Adipocyte (in vitro differentiated cells): Measurements from ENCODE around the gene SRCIN1.
A peak's percentile ranks its signal among the peaks of the same experiment; 100 is the strongest.

Experiments used
- DNase-seq: peaks from one replicate; pipeline ENCODE4 v3.0.0-alpha.2; 2015; ENCODE audit warnings: low read depth
- H3K27me3 ChIP-seq: replicated peaks from 2 replicates; pipeline ENCODE4 v1.7.0; 2013; ENCODE audit warnings: mild to moderate bottlenecking, low read length, moderate library complexity; ENCODE audit not compliant: control insufficient read depth, insufficient read depth
- H3K36me3 ChIP-seq: 2 replicates; pipeline ENCODE4 v1.7.0; 2013; ENCODE audit warnings: low read length, mild to moderate bottlenecking, moderate library complexity; ENCODE audit not compliant: control insufficient read depth, insufficient read depth, severe bottlenecking
- H3K4me1 ChIP-seq: 2 replicates; pipeline ENCODE4 v1.7.0; 2013; ENCODE audit warnings: mild to moderate bottlenecking, low read length, moderate library complexity; ENCODE audit not compliant: control insufficient read depth, insufficient read depth
- H3K4me3 ChIP-seq: 2 replicates; pipeline ENCODE4 v1.7.0; 2013; ENCODE audit warnings: mild to moderate bottlenecking, low read length, moderate library complexity
- H3K9ac ChIP-seq: 2 replicates; pipeline ENCODE4 v1.7.0; 2013; ENCODE audit warnings: mild to moderate bottlenecking, low read length, moderate library complexity
- H3K9me3 ChIP-seq: 2 replicates; pipeline ENCODE4 v1.7.0; 2013; ENCODE audit warnings: mild to moderate bottlenecking, low read length, moderate library complexity; ENCODE audit not compliant: control insufficient read depth

The SRCIN1 gene

GRCh38 chr17:38557836-38558727, 47.7 kb downstream of the SRCIN1 start:
- Histone ChIP-seq H3K9me3 (no peaks in the 10 kb centered on the region), H3K4me1 (peaks cover 32% of the 10 kb centered on the region), H3K36me3 (no peaks in the 10 kb centered on the region), H3K27me3 (peaks cover 26% of the 10 kb centered on the region), H3K9ac (peak overlapping the region; percentile 33), H3K4me3 (peak overlapping the region; percentile 54)
- DNase-seq = peak; percentile 98

DNA sequence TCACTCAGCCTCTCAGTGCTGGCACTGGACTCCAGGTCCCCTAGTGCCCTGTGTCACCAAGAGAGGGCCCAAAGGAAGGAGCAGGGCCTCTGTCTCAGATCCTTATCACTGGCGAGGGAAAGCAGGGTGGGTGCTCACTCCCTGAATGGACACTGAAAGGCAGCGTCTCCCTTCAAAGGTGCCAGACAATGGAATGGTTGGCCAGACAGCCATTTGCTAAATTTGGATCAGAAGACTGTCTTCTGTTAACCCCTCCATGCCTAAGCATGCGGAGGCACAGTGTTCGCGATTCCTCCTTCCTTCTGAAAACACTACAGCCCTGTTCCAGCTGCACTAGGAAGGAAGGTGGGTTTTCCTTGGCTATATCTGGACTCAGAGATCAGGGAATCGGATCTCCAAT, 48.4 kb downstream of the SRCIN1 start:
- Histone ChIP-seq H3K27me3 (peaks cover 21% of the 10 kb centered on the region), H3K9me3 (no peaks in the 10 kb centered on the region), H3K4me3 (peak overlapping the region; percentile 54), H3K9ac (peak overlapping the region; percentile 25), H3K36me3 (no peaks in the 10 kb centered on the region), H3K4me1 (peaks cover 32% of the 10 kb centered on the region)
- DNase-seq = no peak

DNA sequence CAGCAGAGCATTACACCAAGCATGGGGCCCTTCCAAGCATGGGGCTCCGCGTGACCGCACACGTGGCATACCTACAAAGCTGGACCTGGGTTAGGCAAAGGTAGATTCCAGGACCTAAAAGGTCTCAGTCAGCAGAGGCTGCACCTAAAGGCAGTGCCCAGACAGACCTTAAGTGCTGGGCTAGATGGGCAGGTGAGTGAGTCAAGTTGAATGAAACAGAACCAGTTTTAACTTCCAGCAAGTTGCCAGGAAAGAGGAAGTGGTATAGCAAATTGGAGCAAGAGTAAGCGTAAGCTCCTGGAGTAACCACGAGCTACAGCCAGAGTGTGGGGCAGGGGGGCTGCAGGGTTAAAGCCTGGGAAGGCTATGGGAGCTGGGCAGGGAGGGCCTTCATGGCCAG, 49.5 kb downstream of the SRCIN1 start:
- no peak overlapping the region for H3K4me3 ChIP-seq
- peaks cover 32% of the 10 kb centered on the region for H3K4me1 ChIP-seq
- H3K9me3 ChIP-seq = no peaks in the 10 kb centered on the region
- H3K9ac ChIP-seq = no peak overlapping the region
- peaks cover 14% of the 10 kb centered on the region for H3K27me3 ChIP-seq
- DNase-seq = no peak
- H3K36me3 ChIP-seq = no peaks in the 10 kb centered on the region

- no peak for DNase-seq
These were observed 51.1 kb downstream of the SRCIN1 start for GRCh38 chr17:38554430-38555350.

DNA sequence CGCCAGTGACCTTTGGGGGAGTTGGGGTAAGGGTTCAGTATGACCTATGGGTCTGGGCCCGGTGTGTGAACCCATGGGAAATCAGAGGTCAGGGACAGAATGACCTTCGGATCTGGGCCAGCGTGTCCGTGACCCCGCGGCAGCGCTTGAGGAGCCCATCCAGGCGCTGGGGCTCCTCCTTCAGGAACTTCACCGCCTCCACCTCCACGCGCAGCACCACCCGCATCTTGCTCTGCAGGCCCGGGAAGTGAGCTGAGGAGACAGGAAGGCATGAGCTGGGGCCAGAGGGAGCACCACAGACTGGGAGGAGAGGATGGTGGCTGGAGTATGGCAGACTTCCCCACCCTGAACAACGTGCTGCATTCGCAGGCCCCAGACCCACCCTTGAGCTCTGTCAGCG, 53.4 kb downstream of the SRCIN1 start:
- H3K36me3 ChIP-seq = no peaks in the 10 kb centered on the region
- no peaks in the 10 kb centered on the region for H3K27me3 ChIP-seq
- no peak for DNase-seq
- no peak overlapping the region for H3K4me3 ChIP-seq
- no peak overlapping the region for H3K9ac ChIP-seq
- H3K4me1 ChIP-seq = peaks cover 25% of the 10 kb centered on the region
- H3K9me3 ChIP-seq = no peaks in the 10 kb centered on the region

More at GRCh38 chr17:38554430-38555350, 51.1 kb downstream of the SRCIN1 start:
- peaks cover 41% of the 10 kb centered on the region for H3K4me1 ChIP-seq
- H3K4me3 ChIP-seq = no peak overlapping the region
- no peak overlapping the region for H3K9ac ChIP-seq
- no peaks in the 10 kb centered on the region for H3K9me3 ChIP-seq
- no peaks in the 10 kb centered on the region for H3K36me3 ChIP-seq
- H3K27me3 ChIP-seq = no peaks in the 10 kb centered on the region

DNA sequence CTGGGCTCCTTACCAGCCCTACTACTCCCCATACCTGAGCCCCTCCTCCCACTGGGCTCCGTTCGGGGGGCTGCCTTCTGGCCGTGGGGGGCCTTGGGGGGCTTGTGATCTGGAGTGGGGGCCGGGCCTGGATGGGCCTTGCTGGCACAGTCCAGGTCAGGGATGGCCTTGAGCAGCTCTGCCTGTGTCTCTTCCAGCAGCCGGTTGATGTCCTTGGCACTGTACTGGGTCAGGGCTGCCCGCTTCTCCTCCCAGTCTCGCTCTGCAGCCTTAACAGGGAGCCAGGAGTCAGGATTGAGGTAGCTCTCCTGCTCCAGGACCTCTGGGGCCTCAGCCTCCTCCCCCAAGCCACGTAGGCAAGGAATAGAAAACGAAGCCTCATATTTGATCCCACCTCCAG, 54.6 kb downstream of the SRCIN1 start:
- H3K4me3 ChIP-seq = no peak overlapping the region
- H3K27me3 ChIP-seq = peaks cover under 1% of the 10 kb centered on the region
- H3K4me1 ChIP-seq = peaks cover 19% of the 10 kb centered on the region
- no peaks in the 10 kb centered on the region for H3K36me3 ChIP-seq
- H3K9ac ChIP-seq = no peak overlapping the region
- DNase-seq = no peak
- no peaks in the 10 kb centered on the region for H3K9me3 ChIP-seq

GRCh38 chr17:38550661-38551060, 55.1 kb downstream of the SRCIN1 start:
- Histone ChIP-seq H3K4me3 (no peak overlapping the region), H3K36me3 (no peaks in the 10 kb centered on the region), H3K9ac (no peak overlapping the region), H3K27me3 (peaks cover 5% of the 10 kb centered on the region), H3K9me3 (no peaks in the 10 kb centered on the region), H3K4me1 (peaks cover 19% of the 10 kb centered on the region)
- no peak for DNase-seq

DNA sequence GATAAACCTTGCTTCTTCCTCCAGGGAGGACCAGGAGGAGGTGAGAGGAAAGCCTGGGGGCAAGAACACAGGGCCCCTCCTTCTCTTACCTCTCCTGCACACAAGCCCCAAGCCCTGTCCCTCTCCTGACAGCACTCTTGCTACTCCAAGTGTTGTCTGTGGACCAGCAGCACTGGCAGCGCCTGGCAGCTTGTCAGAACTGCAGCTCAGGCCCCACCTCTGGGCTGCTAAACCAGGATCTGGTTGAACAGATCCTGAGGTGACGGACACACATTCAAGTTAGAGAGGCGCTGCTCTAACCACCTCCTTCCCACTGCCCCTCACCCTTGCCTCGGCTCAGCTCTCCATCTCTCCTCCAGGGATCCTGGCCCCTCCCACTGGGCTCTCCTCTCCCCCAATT, 56.5 kb downstream of the SRCIN1 start:
- no peaks in the 10 kb centered on the region for H3K9me3 ChIP-seq
- no peak overlapping the region for H3K4me3 ChIP-seq
- H3K27me3 ChIP-seq = peaks cover 8% of the 10 kb centered on the region
- no peak overlapping the region for H3K9ac ChIP-seq
- no peaks in the 10 kb centered on the region for H3K36me3 ChIP-seq
- DNase-seq = no peak
- peaks cover 11% of the 10 kb centered on the region for H3K4me1 ChIP-seq

DNA sequence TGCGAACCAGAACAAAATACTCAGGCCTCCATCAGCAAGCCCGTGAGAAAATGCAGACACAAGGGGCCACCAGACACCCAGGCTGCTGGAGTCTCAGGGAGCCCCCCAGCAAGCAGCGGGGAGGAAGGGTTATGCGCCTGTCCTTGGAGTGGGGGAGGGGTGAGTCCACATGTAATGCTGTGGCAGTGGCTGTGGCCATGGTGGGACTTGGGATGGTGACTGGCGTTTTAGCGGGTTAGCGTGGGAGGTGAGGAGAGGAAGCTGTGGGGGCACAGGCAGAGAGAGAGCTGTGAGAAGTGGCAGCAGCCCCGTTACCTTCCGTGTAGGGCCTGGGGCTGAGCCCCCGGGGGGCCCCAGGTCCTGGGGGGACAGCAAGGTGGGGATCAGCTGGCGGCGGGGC, 58.3 kb downstream of the SRCIN1 start:
- Histone ChIP-seq H3K9me3 (no peaks in the 10 kb centered on the region), H3K36me3 (no peaks in the 10 kb centered on the region), H3K27me3 (peaks cover 15% of the 10 kb centered on the region), H3K9ac (no peak overlapping the region), H3K4me3 (no peak overlapping the region), H3K4me1 (peaks cover 18% of the 10 kb centered on the region)
- DNase-seq = no peak

DNA sequence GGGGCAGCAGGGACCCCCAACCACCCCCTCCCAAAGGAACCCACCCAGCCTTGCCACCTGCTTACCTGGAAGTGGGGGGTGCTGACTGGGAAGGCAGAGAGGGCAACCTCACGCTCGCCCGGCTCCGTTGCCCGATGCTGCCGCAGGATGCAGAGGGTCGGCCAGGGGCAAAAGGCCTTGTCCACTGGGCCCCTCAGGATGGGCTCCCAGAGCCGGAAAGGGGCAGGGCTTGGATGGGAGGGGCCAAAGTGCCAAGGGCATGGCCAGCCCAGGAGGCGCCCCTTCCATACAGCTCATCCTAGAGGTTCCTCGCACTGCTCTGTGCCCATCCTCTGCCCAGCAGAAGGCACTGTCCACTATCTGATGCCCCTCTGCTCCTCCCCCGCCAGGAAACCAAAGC, 59.4 kb downstream of the SRCIN1 start:
- H3K4me1 ChIP-seq = peaks cover 18% of the 10 kb centered on the region
- peaks cover 19% of the 10 kb centered on the region for H3K27me3 ChIP-seq
- no peaks in the 10 kb centered on the region for H3K9me3 ChIP-seq
- no peak for DNase-seq
- no peaks in the 10 kb centered on the region for H3K36me3 ChIP-seq
- H3K4me3 ChIP-seq = no peak overlapping the region
- no peak overlapping the region for H3K9ac ChIP-seq

DNA sequence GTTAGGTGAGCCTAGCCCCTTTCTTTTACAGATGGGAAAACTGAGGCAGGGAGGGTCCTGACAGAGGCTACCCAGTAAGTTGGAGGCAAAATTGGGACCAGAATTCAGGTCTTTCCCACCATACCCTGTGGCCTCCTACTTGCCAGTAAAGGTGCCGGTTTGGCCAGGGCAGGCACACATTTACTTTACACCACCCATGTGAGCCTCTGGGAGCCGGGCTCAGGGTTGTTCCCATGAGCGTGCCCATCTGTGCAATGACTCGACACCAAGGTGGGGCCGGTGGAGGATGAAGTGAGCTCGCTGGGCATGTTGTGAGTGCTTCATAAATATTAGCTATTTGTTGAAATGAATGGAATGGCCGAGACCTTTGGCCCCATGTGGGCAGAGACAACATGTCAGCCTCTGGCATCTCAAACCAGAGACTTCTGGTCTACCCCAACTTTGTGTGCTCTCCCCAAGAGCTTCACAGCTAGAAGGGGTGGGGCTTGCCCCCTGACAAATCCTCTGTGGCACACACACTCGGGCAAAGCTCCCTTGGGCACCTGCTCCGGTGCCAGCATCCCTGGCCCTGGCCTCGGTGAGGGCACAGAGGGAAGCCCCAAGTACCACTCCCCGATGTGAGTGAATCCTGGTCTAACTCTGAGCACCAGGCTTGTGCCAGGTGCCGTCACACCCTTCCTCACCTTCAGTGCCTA, 60.1 kb downstream of the SRCIN1 start:
- H3K9ac ChIP-seq = no peak overlapping the region
- DNase-seq = no peak
- H3K27me3 ChIP-seq = peaks cover 19% of the 10 kb centered on the region

More for the DNA sequence above, 60.1 kb downstream of the SRCIN1 start:
- Histone ChIP-seq H3K36me3 (no peaks in the 10 kb centered on the region), H3K9me3 (no peaks in the 10 kb centered on the region), H3K4me3 (no peak overlapping the region), H3K4me1 (peaks cover 11% of the 10 kb centered on the region)
